ENCODE data around the gene CCNQ. TPM values are rescaled to one million over a fixed set of nuclear protein-coding genes. Genes with fewer than 3 reads are reported as not detected.

The CCNQ gene
- total and polyA plus RNA-seq, 4 donors = 8.9 to 14.7 (median 9.8) TPM

GRCh38 chrX:153560466-153560865 lies 38.5 kb downstream of the CCNQ start (continued):
- TF ChIP-seq REST (IDR thresholded peaks at IDR 0.05) = no peak

- TF ChIP-seq TAF1 (conservative IDR thresholded peaks at IDR 0.05) (no peak), RAD21 (IDR thresholded peaks at IDR 0.05) (no peak), GABPA (IDR thresholded peaks at IDR 0.05 in 1 of 2, conservative IDR thresholded peaks at IDR 0.05 in 1 of 2) (no peak), CTCF (IDR thresholded peaks at IDR 0.05; ENCODE audit: low read depth, low read length, missing input control) (no peak), ATF3 (IDR thresholded peaks at IDR 0.05) (no peak), JUND (IDR thresholded peaks at IDR 0.05) (no peak), EGR1 (IDR thresholded peaks at IDR 0.05; ENCODE audit: low read depth in 2 of 2) (no peak), SP1 (IDR thresholded peaks at IDR 0.05) (no peak), REST (IDR thresholded peaks at IDR 0.05) (no peak), RXRA (IDR thresholded peaks at IDR 0.05) (no peak), HNF4A (conservative IDR thresholded peaks at IDR 0.05) (no peak), ZBTB33 (IDR thresholded peaks at IDR 0.05) (no peak), NR2F2 (IDR thresholded peaks at IDR 0.05) (no peak), HNF4G (IDR thresholded peaks at IDR 0.05) (no peak), FOXA2 (IDR thresholded peaks at IDR 0.05) (no peak), FOXA1 (IDR thresholded peaks at IDR 0.05) (no peak)
- TF ChIP-seq, protein P1, sequence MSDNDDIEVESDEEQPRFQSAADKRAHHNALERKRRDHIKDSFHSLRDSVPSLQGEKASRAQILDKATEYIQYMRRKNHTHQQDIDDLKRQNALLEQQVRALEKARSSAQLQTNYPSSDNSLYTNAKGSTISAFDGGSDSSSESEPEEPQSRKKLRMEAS (IDR thresholded peaks at IDR 0.05) = no peak
- no peaks in the 10 kb centered on the region for H3K27me3 ChIP-seq (ENCODE audit: control insufficient read depth in 4 of 4, insufficient read depth in 4 of 4, low read length in 3 of 4)
- 57% methylated on average over 9 of the region's 9 CpGs for WGBS
- no peak overlapping the region for H3K27ac ChIP-seq (ENCODE audit: low read depth in 1 of 2, low read length in 2 of 2)
- H3K4me3 ChIP-seq (ENCODE audit: low read depth in 1 of 3, low read length in 3 of 3) = no peak overlapping the region
- no peaks in the 10 kb centered on the region for H3K36me3 ChIP-seq (ENCODE audit: control insufficient read depth in 4 of 4, insufficient read depth in 3 of 4, low read depth in 1 of 4, low read length in 3 of 4)
- no peak for DNase-seq (ENCODE audit: low spot score)
- no peak overlapping the region for H3K9ac ChIP-seq (ENCODE audit: low read depth in 1 of 2, low read length in 2 of 2)
- H3K9me3 ChIP-seq (ENCODE audit: control insufficient read depth in 4 of 4, low read length in 3 of 4) = no peaks in the 10 kb centered on the region
- H3K4me1 ChIP-seq (ENCODE audit: control insufficient read depth in 4 of 4, insufficient read depth in 4 of 4, low read length in 3 of 4) = no peaks in the 10 kb centered on the region
These were observed 38.9 kb downstream of the CCNQ start for GRCh38 chrX:153560000-153560399.

Data from liver (tissue), 9 donors.